HCT116 (cell line): Measurements from ENCODE around the gene FNDC3B. TPM values are rescaled to one million over a fixed set of nuclear protein-coding genes. Genes with fewer than 3 reads are reported as not detected.

ENCODE experiments used
- ATAC-seq: fragments of 200-7000 bp; cut with Tn5 transposase; 2 replicates; pipeline ENCODE4 v1.9.1; 2020; ENCODE audit warnings: mild to moderate bottlenecking, moderate library complexity
- BruUV-seq: library from RNA; stranded (reverse); fragments of 400-500 nt; replicated peaks from 2 replicates; lab custom pipeline; 2021; lab: Mats Ljungman, UMichigan
- CTCF ChIA-PET: fragments of 300-600 bp; sonication (Branson Sonifier 250); formaldehyde crosslinking; loops from one replicate; lab custom pipeline; 2021; ENCODE audit warnings: antibody characterized with exemption; lab: Charles Lee
- POLR2A ChIA-PET: fragments of 300-600, 350-600 bp; sonication (Branson Sonifier 250); formaldehyde crosslinking; loops from one replicate; lab custom pipeline; 2021; ENCODE audit warnings: antibody characterized with exemption; lab: Charles Lee
- RAD21 ChIA-PET, 2 experiments: fragments of 300-600 bp; sonication (Branson Sonifier 250); formaldehyde crosslinking; loops; one replicate each; lab custom pipeline; 2023; ENCODE audit warnings: low total read pairs in 2 of 2; ENCODE audit not compliant: uncharacterized antibody in 2 of 2, unreplicated experiment in 2 of 2, low non-redundant PET in 1 of 2; lab: Charles Lee
- DNase-seq: peaks from one replicate; pipeline ENCODE4 v3.0.0-alpha.2; 2010; ENCODE audit warnings: low read depth, low spot score
- H2AFZ ChIP-seq: fragments of 200-600 bp; shearing (Covaris generic), sonication (generic); 2 replicates; pipeline ENCODE4 v1.6.1; 2017; ENCODE audit warnings: low read depth, mixed run types, mixed read lengths, antibody characterized with exemption, low read length; ENCODE audit not compliant: poor library complexity, severe bottlenecking
- H3K27ac ChIP-seq: 2 replicates; pipeline ENCODE4 v1.5.1; 2012; ENCODE audit warnings: low read depth, low read length
- H3K27me3 ChIP-seq: fragments of 200-600 bp; sonication (generic); 2 replicates; pipeline ENCODE4 v1.6.1; 2016; ENCODE audit warnings: mixed run types, low read length, mixed read lengths; ENCODE audit not compliant: insufficient read depth
- H3K36me3 ChIP-seq, 2 experiments: fragments of 200-500 bp in 1 of 2; fragments of 200-600 bp in 1 of 2; sonication (Bioruptor generic) in 1 of 2; sonication (generic) in 1 of 2; 2 replicates each; pipeline versions ENCODE4 v1.5.1 to v1.6.1; 2014 to 2016; ENCODE audit warnings: low read length in 2 of 2, inconsistent platforms in 1 of 2, mixed read lengths in 1 of 2, mixed run types in 1 of 2; ENCODE audit not compliant: insufficient read depth in 2 of 2, control insufficient read depth in 1 of 2
- H3K4me1 ChIP-seq, 2 experiments: fragments of 200-600 bp in 1 of 2; sonication (generic) in 1 of 2; 2 replicates each; pipeline versions ENCODE4 v1.5.1 to v1.6.1; 2012 to 2017; ENCODE audit warnings: low read length in 2 of 2, inconsistent platforms in 1 of 2, mild to moderate bottlenecking in 1 of 2, mixed read lengths in 1 of 2, mixed run types in 1 of 2, moderate library complexity in 1 of 2; ENCODE audit not compliant: insufficient read depth in 2 of 2, control insufficient read depth in 1 of 2
- H3K4me2 ChIP-seq: fragments of 200-600 bp; sonication (generic); 2 replicates; pipeline ENCODE4 v1.6.1; 2017; ENCODE audit warnings: mixed run types, low read length, mixed read lengths
- H3K4me3 ChIP-seq, 2 experiments: fragments of 200-600 bp in 1 of 2; sonication (generic) in 1 of 2; replicated peaks in 1 of 2; 2 replicates each; pipeline ENCODE4 v1.5.1; 2011 to 2016; ENCODE audit warnings: low read length in 2 of 2, control low read depth in 1 of 2, low read depth in 1 of 2, mild to moderate bottlenecking in 1 of 2, mixed read lengths in 1 of 2, mixed run types in 1 of 2
- H3K79me2 ChIP-seq: fragments of 200-600 bp; sonication (generic); 2 replicates; pipeline ENCODE4 v1.6.1; 2017; ENCODE audit warnings: mild to moderate bottlenecking, mixed run types, low read length, moderate library complexity, mixed read lengths; ENCODE audit not compliant: insufficient read depth
- H3K9ac ChIP-seq: fragments of 200-600 bp; sonication (generic); 2 replicates; pipeline ENCODE4 v1.6.1; 2016; ENCODE audit warnings: low read length, mixed read lengths
- H3K9me2 ChIP-seq: fragments of 200-600 bp; sonication (generic), shearing (Covaris generic); 2 replicates; pipeline ENCODE4 v1.6.1; 2017; ENCODE audit warnings: mixed run types, mild to moderate bottlenecking, moderate library complexity; ENCODE audit not compliant: insufficient read depth
- H3K9me3 ChIP-seq, 2 experiments: fragments of 200-500 bp in 1 of 2; fragments of 200-600 bp in 1 of 2; sonication (Bioruptor generic) in 1 of 2; sonication (generic) in 1 of 2; 2 replicates each; pipeline ENCODE4 v1.6.1; 2014 to 2017; ENCODE audit warnings: low read length in 2 of 2, mixed read lengths in 2 of 2, inconsistent platforms in 1 of 2, low read depth in 1 of 2, mild to moderate bottlenecking in 1 of 2, mixed run types in 1 of 2, moderate library complexity in 1 of 2; ENCODE audit not compliant: control insufficient read depth in 1 of 2, insufficient read depth in 1 of 2
- H4K20me1 ChIP-seq: fragments of 200-600 bp; sonication (generic), shearing (Covaris generic); 2 replicates; pipeline ENCODE4 v1.6.1; 2017; ENCODE audit warnings: mixed run types, mild to moderate bottlenecking, moderate library complexity; ENCODE audit not compliant: insufficient read depth
- CBX3 ChIP-seq: IDR thresholded peaks from 2 replicates; pipeline ENCODE4 v1.6.1; 2012; ENCODE audit warnings: low read depth
- ELF1 ChIP-seq: IDR thresholded peaks from 2 replicates; pipeline ENCODE4 v1.6.1; 2012; ENCODE audit warnings: low read depth, borderline replicate concordance
- EZH2 ChIP-seq: fragments of 200-600 bp; sonication (generic); IDR thresholded peaks from 2 replicates; pipeline ENCODE4 v1.6.1; 2017; ENCODE audit warnings: antibody characterized with exemption, mixed run types
- EZH2phosphoT487 ChIP-seq: fragments of 200-600 bp; IDR thresholded peaks from 2 replicates; pipeline ENCODE4 v1.6.1; 2018; ENCODE audit warnings: antibody characterized with exemption, borderline replicate concordance
- FOSL1 ChIP-seq: IDR thresholded peaks from 2 replicates; pipeline ENCODE4 v1.6.1; 2012; ENCODE audit warnings: low read depth
- JUND ChIP-seq: IDR thresholded peaks from 2 replicates; pipeline ENCODE4 v1.6.1; 2012
- MAX ChIP-seq: IDR thresholded peaks from 2 replicates; pipeline ENCODE4 v1.6.1; 2012
- POLR2AphosphoS5 ChIP-seq: IDR thresholded peaks from 2 replicates; pipeline ENCODE4 v1.6.1; 2011; ENCODE audit warnings: mild to moderate bottlenecking, low read depth, low read length, moderate library complexity
- SIN3A ChIP-seq: IDR thresholded peaks from 2 replicates; pipeline ENCODE4 v1.6.1; 2012; ENCODE audit warnings: low read depth
- SP1 ChIP-seq: IDR thresholded peaks from 2 replicates; pipeline ENCODE4 v1.6.1; 2012; ENCODE audit warnings: low read depth
- TCF7L2 ChIP-seq: IDR thresholded peaks from 2 replicates; pipeline ENCODE4 v1.7.0; 2011; ENCODE audit warnings: borderline replicate concordance, inconsistent platforms; ENCODE audit not compliant: insufficient read depth, insufficient read length; ENCODE audit errors: extremely low read depth
- YY1 ChIP-seq: IDR thresholded peaks from 2 replicates; pipeline ENCODE4 v1.6.1; 2011; ENCODE audit warnings: low read length, low read depth, moderate library complexity, mild to moderate bottlenecking; ENCODE audit not compliant: insufficient replicate concordance; ENCODE audit errors: extremely low read depth
- ZFX ChIP-seq: fragments of 450-650 bp; IDR thresholded peaks from 2 replicates; pipeline ENCODE4 v1.6.1; 2017
- intact Hi-C: fragments of 100-400 bp; cut with micrococcal nuclease; formaldehyde crosslinking; loops from 2 replicates; pipeline ENCODE4 v1.10.0; 2022
- total RNA-seq: library from RNA; stranded (reverse); gene quantifications from one replicate; pipeline ENCODE4 v1.2.1, GENCODE V29; 2021; ENCODE audit not compliant: unreplicated experiment
- TF ChIP-seq, protein P1 (sequence below): IDR thresholded peaks from 2 replicates; pipeline ENCODE4 v1.6.1; 2012
- TF ChIP-seq, protein P2 (sequence below), 3 experiments: fragments of 200-600 bp in 1 of 3; sonication (generic) in 1 of 3; IDR thresholded peaks in 2 of 3; conservative IDR thresholded peaks in 1 of 3; 2 replicates each; pipeline ENCODE4 v1.5.1; 2012 to 2017; ENCODE audit warnings: low read depth in 2 of 3, low read length in 2 of 3, antibody characterized with exemption in 1 of 3, borderline replicate concordance in 1 of 3, control low read depth in 1 of 3, mild to moderate bottlenecking in 1 of 3, mixed read lengths in 1 of 3, mixed run types in 1 of 3, moderate library complexity in 1 of 3; ENCODE audit not compliant: insufficient read depth in 1 of 3
- TF ChIP-seq, protein P3 (sequence below): IDR thresholded peaks from 2 replicates; pipeline ENCODE4 v1.6.1; 2011; ENCODE audit warnings: mild to moderate bottlenecking, low read length, moderate library complexity; ENCODE audit not compliant: insufficient replicate concordance; ENCODE audit errors: extremely low read depth

FNDC3B gene
- total RNA-seq, 1 experiment from 2014 or later: 45.7 TPM

- Histone ChIP-seq H3K9ac (no peak overlapping the region), H3K4me2 (no peak overlapping the region), H4K20me1 (no peaks in the 10 kb centered on the region), H3K4me3 (no peak overlapping the region), H3K9me3 (no peaks in the 10 kb centered on the region), H2AFZ (no peak overlapping the region), H3K9me2 (no peaks in the 10 kb centered on the region), H3K36me3 (peaks cover 3 to 7% of the 10 kb centered on the region in 2 experiments; a peak in 2 of 4 replicates), H3K79me2 (no peaks in the 10 kb centered on the region), H3K4me1 (peaks cover 21 to 23% of the 10 kb centered on the region in 2 experiments), H3K27ac (no peak overlapping the region)
- ATAC-seq (no peak), DNase-seq (no peak)
- RAD21 ChIA-PET: no interaction called here
- POLR2A ChIA-PET: no interaction called here
- CTCF ChIA-PET: interaction anchor here (2.2 kb wide), 1 partner anchor 20 kb away, joined by 6 read pairs; no protein-coding TSS in a partner anchor
- intact Hi-C loops: no loop called here
- TF ChIP-seq POLR2AphosphoS5 (no peak), ZFX (no peak)
- TF ChIP-seq, protein P1, sequence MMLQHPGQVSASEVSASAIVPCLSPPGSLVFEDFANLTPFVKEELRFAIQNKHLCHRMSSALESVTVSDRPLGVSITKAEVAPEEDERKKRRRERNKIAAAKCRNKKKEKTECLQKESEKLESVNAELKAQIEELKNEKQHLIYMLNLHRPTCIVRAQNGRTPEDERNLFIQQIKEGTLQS: no peak
- TF ChIP-seq, protein P2, sequence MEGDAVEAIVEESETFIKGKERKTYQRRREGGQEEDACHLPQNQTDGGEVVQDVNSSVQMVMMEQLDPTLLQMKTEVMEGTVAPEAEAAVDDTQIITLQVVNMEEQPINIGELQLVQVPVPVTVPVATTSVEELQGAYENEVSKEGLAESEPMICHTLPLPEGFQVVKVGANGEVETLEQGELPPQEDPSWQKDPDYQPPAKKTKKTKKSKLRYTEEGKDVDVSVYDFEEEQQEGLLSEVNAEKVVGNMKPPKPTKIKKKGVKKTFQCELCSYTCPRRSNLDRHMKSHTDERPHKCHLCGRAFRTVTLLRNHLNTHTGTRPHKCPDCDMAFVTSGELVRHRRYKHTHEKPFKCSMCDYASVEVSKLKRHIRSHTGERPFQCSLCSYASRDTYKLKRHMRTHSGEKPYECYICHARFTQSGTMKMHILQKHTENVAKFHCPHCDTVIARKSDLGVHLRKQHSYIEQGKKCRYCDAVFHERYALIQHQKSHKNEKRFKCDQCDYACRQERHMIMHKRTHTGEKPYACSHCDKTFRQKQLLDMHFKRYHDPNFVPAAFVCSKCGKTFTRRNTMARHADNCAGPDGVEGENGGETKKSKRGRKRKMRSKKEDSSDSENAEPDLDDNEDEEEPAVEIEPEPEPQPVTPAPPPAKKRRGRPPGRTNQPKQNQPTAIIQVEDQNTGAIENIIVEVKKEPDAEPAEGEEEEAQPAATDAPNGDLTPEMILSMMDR (IDR thresholded peaks at IDR 0.05 in 2 of 3, conservative IDR thresholded peaks at IDR 0.05 in 1 of 3; ENCODE audit: borderline replicate concordance in 1 of 3, insufficient read depth in 1 of 3, low read depth in 2 of 3, low read length in 2 of 3): no peak
- TF ChIP-seq, all 23 proteins: peak for 0
- BruUV-seq: no TSS peak
- H3K27me3 ChIP-seq: no peaks in the 10 kb centered on the region
Measured at GRCh38 chr3:172312001-172312400, 272.6 kb downstream of the FNDC3B start.

DNA sequence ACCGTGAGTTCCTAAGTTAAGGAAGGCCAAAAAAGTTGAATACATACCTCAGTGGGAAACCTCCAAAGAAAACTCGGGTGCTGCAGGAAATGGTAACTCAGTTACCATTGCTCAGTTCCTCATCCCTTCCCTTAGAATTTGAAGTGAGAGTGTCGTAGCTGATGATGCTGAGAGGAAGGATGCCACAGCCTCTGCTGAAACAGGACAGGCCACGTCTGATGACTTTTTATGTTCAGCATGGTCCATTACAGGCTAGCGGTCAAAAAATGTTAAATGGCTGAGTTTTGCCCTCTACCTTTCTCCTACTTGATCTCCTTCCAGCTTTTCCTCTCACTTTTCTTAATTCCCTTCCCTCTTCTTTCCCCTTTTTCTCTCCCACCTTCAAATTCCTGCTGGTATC lies 273.3 kb downstream of the FNDC3B start:
- Histone ChIP-seq H3K27me3 (no peaks in the 10 kb centered on the region), H3K9me2 (no peaks in the 10 kb centered on the region), H2AFZ (no peak overlapping the region), H3K36me3 (peaks cover 3 to 7% of the 10 kb centered on the region in 2 experiments; a peak in 2 of 4 replicates), H3K4me2 (no peak overlapping the region), H3K4me1 (peaks cover 23 to 25% of the 10 kb centered on the region in 2 experiments), H3K9me3 (no peaks in the 10 kb centered on the region), H3K27ac (no peak overlapping the region), H3K79me2 (no peaks in the 10 kb centered on the region), H3K9ac (no peak overlapping the region), H3K4me3 (no peak overlapping the region), H4K20me1 (no peaks in the 10 kb centered on the region)
- no TSS peak for BruUV-seq
- CTCF ChIA-PET: interaction anchor here (2.2 kb wide), 1 partner anchor 20 kb away, joined by 6 read pairs; no protein-coding TSS in a partner anchor
- intact Hi-C loops: no loop called here
- RAD21 ChIA-PET: no interaction called here
- POLR2A ChIA-PET: no interaction called here
- ATAC-seq: no peak
- DNase-seq: no peak
- TF ChIP-seq, protein P3, sequence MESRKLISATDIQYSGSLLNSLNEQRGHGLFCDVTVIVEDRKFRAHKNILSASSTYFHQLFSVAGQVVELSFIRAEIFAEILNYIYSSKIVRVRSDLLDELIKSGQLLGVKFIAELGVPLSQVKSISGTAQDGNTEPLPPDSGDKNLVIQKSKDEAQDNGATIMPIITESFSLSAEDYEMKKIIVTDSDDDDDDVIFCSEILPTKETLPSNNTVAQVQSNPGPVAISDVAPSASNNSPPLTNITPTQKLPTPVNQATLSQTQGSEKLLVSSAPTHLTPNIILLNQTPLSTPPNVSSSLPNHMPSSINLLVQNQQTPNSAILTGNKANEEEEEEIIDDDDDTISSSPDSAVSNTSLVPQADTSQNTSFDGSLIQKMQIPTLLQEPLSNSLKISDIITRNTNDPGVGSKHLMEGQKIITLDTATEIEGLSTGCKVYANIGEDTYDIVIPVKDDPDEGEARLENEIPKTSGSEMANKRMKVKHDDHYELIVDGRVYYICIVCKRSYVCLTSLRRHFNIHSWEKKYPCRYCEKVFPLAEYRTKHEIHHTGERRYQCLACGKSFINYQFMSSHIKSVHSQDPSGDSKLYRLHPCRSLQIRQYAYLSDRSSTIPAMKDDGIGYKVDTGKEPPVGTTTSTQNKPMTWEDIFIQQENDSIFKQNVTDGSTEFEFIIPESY: no peak
- TF ChIP-seq SP1 (no peak), MAX (no peak), FOSL1 (no peak), YY1 (no peak), TCF7L2 (no peak), SIN3A (no peak), EZH2 (no peak), JUND (no peak), CBX3 (no peak), EZH2phosphoT487 (no peak), ELF1 (no peak)
- TF ChIP-seq, protein P1: no peak
